ENCODE results near the gene SDK1. TPM values are rescaled to one million over a fixed set of nuclear protein-coding genes. Genes with fewer than 3 reads are reported as not detected.

The SDK1 gene
- total and polyA plus RNA-seq, 10 of the 15 experiments (the other 5 are each of a cell fraction or from before 2014, with no cell fraction given), result 0.14 to 0.33 TPM; not detected in 8

DNA sequence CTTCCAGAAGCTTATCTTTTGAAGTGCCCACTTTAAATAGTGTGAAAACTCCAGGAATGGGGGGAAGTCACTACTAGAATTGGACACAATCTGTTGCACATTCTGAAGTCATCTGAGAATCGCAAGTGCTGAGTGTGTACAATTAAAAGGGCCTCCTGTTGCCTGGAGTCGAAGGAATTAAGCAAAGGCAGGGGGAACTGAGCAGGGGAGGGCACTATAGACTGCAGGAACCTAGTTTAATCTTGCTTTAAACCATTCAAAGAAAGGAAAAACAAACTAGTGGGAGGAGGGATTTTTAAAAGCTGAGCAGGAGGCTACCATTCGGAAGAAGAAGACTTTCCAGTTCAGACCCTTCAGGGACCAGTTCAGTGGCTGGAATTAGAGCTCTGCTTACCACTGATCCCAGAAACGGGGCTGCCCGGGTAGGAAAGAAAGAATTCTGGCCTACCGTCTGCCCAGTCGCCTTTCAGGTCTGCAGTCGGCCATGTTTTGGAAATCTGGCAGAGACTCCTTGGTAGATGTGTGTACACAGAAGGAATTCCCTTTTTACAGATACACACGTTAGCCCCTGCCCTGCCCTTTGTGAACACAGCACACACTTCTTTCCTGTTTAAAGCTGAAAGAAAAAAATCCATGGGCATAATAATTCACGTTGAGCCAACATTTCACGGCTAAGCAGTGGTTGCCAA is 770.5 kb downstream of the SDK1 start:
- Histone ChIP-seq H3K27me3 (replicated peaks in 1 of 2; ENCODE audit: control insufficient read depth in 2 of 2, insufficient read depth in 2 of 2, low read length in 1 of 2) (no peaks in the 10 kb centered on the region), H3K4me3 (no peak overlapping the region), H2AFZ (ENCODE audit: control insufficient read depth, low read depth, low read length) (no peak overlapping the region), H3K9me3 (replicated peaks; ENCODE audit: control insufficient read depth, insufficient read depth, low read length) (no peaks in the 10 kb centered on the region; the same call in 2 of the 3 replicates), H3K4me2 (ENCODE audit: control insufficient read depth, insufficient read depth) (no peak overlapping the region), H4K20me1 (ENCODE audit: control insufficient read depth, insufficient read depth) (no peaks in the 10 kb centered on the region), H3K79me2 (ENCODE audit: control insufficient read depth, insufficient read depth, low read length) (no peaks in the 10 kb centered on the region), H3K27ac (ENCODE audit: control insufficient read depth, insufficient read depth) (no peak overlapping the region), H3K36me3 (ENCODE audit: control insufficient read depth in 2 of 2, insufficient read depth in 2 of 2, low read length in 1 of 2) (no peaks in the 10 kb centered on the region), H3K4me1 (ENCODE audit: control insufficient read depth, insufficient read depth, low read length) (no peaks in the 10 kb centered on the region), H3K9ac (ENCODE audit: control insufficient read depth, insufficient read depth, low read length) (no peak overlapping the region)
- ATAC-seq, result no peak
- ChIA-PET POLR2A (no interaction called here), SMC1A (ENCODE audit: uncharacterized antibody, unreplicated experiment) (no interaction called here), CTCF (no interaction called here), RAD21 (ENCODE audit: unreplicated experiment) (no interaction called here)
- no TSS peak for BruUV-seq (replicated peaks)
- WGBS (ENCODE audit: insufficient coverage, insufficient replicate concordance, low lambda C conversion rate, missing lambda C conversion rate), result 53% methylated on average over 11 of the region's 11 CpGs
- in situ Hi-C loops (cut with MboI), result no loop called here
- intact Hi-C loops (cut with micrococcal nuclease; ENCODE audit: unreplicated experiment), result no loop called here
- no peak for FAIRE-seq
- DNase-seq (ENCODE audit: low read depth, low spot score), result no peak
- TF ChIP-seq BCLAF1 (IDR thresholded peaks at IDR 0.05) (no peak), MEF2B (IDR thresholded peaks at IDR 0.05; ENCODE audit: partially characterized antibody, poor library complexity, severe bottlenecking) (no peak), ZBTB33 (IDR thresholded peaks at IDR 0.05) (no peak), BMI1 (IDR thresholded peaks at IDR 0.05; ENCODE audit: borderline replicate concordance) (no peak), CREM (IDR thresholded peaks at IDR 0.05; ENCODE audit: low read depth) (no peak), JUND (IDR thresholded peaks at IDR 0.05; ENCODE audit: low read depth, low read length) (no peak), ZBTB11 (CRISPR knock-in tag; IDR thresholded peaks at IDR 0.05) (no peak), CBX3 (IDR thresholded peaks at IDR 0.05; ENCODE audit: borderline replicate concordance, low read depth) (no peak), IRF5 (IDR thresholded peaks at IDR 0.05; ENCODE audit: borderline replicate concordance) (no peak), TCF7 (IDR thresholded peaks at IDR 0.05; ENCODE audit: borderline replicate concordance) (no peak), BCL11A (IDR thresholded peaks at IDR 0.05; ENCODE audit: low read depth, low read length) (no peak), NR2C2 (IDR thresholded peaks at IDR 0.05; ENCODE audit: borderline replicate concordance, control insufficient read depth, insufficient read length, low read depth) (no peak), SREBF2 (IDR thresholded peaks at IDR 0.05; ENCODE audit: low read length) (no peak), NFXL1 (IDR thresholded peaks at IDR 0.05; ENCODE audit: borderline replicate concordance) (no peak), MYC (IDR thresholded peaks at IDR 0.05; ENCODE audit: insufficient read depth, insufficient read length, insufficient replicate concordance, low read length, severe bottlenecking) (no peak)

Data from GM12878 (cell line).